ENCODE measurements around the gene CSK.

CSK gene

DNA sequence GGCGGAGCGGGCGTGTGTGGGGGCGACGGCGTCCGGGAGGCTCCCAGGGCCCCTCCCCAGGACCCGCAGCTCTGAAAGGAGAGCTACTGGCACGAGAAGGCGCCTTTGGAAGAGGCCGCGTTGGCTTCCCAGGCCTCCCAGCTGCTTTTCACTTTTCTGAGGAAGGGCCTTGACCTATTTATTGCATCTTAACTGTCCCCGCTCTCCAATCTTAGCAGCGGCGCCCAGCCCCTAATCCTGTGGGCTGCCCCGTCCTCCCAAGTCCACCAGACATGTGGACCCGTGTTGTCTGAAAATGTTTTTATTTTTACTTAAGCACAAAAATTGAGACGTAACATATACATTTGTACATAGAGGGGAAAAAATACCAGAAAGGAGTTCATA is 61.6 kb downstream of the CSK start:
- DNase-seq (ENCODE audit: low spot score) = no peak

GRCh38 chr15:74843891-74844299 is 62.0 kb downstream of the CSK start:
- no peak for DNase-seq (ENCODE audit: low spot score)

DNA sequence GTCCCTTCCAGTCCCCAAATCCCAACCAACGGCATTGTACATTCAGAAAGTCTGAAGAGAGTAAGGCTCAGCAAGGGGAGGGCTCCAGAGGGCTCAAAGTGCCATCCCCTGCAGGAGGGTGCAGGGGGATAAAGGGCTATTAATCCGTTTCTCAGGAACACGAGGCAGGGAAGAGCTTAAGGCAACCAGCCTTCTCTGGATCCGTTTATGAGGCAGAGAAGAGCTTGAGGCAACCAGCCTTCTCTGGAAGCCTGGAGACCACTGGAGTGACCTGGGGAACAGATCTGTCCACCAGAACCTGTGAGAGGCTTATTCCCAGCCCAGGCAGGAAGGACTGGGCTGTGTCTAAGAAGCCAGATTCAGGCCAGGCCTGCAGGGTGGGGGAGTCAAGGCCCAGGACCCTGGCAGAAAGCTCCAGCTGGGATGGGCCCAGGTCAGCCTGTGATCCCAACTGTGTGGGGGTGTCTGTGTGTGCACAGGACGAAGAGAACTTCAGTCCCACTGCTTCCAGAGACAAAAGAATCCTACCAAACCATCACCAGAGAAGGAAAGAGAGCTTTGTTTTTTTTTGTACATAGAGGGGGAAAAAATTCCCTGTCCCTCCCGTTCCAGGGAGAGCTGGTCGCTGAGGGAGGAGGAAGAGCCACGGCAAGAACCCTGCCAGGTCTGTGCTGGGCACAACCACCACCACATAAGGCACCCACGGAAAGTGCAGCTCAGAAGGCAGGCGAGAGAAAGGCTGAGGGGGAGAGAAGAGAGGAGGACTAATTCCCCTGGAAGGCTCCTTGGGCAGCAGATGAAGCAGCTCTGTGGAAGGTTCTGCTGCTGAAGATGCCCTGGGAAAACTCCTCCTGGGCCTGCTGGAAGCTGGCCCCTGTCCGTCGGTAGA is 62.7 kb downstream of the CSK start:
- DNase-seq (ENCODE audit: low spot score) = no peak

- no peak for DNase-seq (ENCODE audit: low spot score)
Observed at GRCh38 chr15:74845208-74845568, 63.3 kb downstream of the CSK start.

GRCh38 chr15:74845581-74845980 is 63.7 kb downstream of the CSK start:
- DNase-seq (ENCODE audit: low spot score) = no peak

DNA sequence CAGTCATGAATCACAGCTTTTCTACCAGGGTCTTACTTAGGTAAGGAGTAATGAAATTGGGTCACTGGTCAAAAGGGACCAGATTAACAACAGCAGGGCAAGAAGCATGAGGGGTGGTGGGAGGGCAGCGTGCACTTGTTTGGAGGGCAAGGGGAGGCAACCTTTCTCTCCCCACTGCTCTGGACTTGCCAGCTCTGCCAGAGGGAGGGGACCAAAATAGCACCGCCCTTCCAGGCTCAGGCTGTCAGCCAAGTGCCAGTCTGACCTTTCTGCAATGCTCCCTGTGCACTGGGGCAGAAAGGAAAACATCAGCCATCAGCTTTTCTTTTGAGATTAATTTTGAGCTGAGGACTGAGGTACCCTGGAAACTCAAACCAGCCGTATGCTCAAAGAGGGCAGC is 65.6 kb downstream of the CSK start:
- DNase-seq (ENCODE audit: low spot score) = no peak

GRCh38 chr15:74850393-74850792 is 68.5 kb downstream of the CSK start:
- DNase-seq (ENCODE audit: low spot score) = no peak

GRCh38 chr15:74851960-74852359 is 70.1 kb downstream of the CSK start:
- no peak for DNase-seq (ENCODE audit: low spot score)

Measured in pons (tissue), 1 donor.